Spleen (tissue), 11 donors: ENCODE measurements around the gene PARP14. TPM values are rescaled to one million over a fixed set of nuclear protein-coding genes. Genes with fewer than 3 reads are reported as not detected.
"Not testable (repeated sequence)": the region's sequence is repeated elsewhere in the genome, so short reads cannot be mapped to it uniquely, and the experiment has no call there.

Source experiments
- DNase-seq: peaks from one replicate; pipeline ENCODE4 v3.0.0-alpha.2; 2020
- H3K27ac ChIP-seq, 8 donors: fragments of 200-600 bp; sonication (generic) in 7 of 8; 1 replicate in 4 of 8; 2 replicates in 4 of 8; pipeline versions ENCODE4 v1.5.0 to v1.8.0; 2016 to 2021; ENCODE audit warnings: inconsistent platforms in 4 of 8, mild to moderate bottlenecking in 4 of 8, moderate library complexity in 1 of 8
- H3K27me3 ChIP-seq, 7 donors: fragments of 200-600 bp; sonication (generic) in 6 of 7; replicated peaks in 1 of 7; 1 replicate in 4 of 7; 2 replicates in 3 of 7; pipeline versions ENCODE4 v1.5.0 to v1.8.0; 2016 to 2021; ENCODE audit warnings: inconsistent platforms in 3 of 7, mild to moderate bottlenecking in 1 of 7
- H3K36me3 ChIP-seq, 6 donors: fragments of 200-600 bp; sonication (generic) in 5 of 6; 1 replicate in 4 of 6; 2 replicates in 2 of 6; pipeline versions ENCODE4 v1.5.0 to v1.8.0; 2016 to 2021; ENCODE audit warnings: inconsistent platforms in 2 of 6
- H3K4me1 ChIP-seq, 6 donors: fragments of 200-600 bp; sonication (generic) in 5 of 6; 1 replicate in 3 of 6; 2 replicates in 3 of 6; pipeline versions ENCODE4 v1.5.0 to v1.8.0; 2016 to 2021; ENCODE audit warnings: inconsistent platforms in 3 of 6
- H3K4me3 ChIP-seq, 8 donors: fragments of 200-600 bp; sonication (generic) in 7 of 8; 1 replicate in 4 of 8; 2 replicates in 4 of 8; pipeline versions ENCODE4 v1.5.0 to v1.8.0; 2016 to 2021; ENCODE audit warnings: inconsistent platforms in 4 of 8, mild to moderate bottlenecking in 4 of 8, moderate library complexity in 2 of 8
- H3K9me3 ChIP-seq, 8 donors: fragments of 200-600 bp; sonication (generic) in 7 of 8; 1 replicate in 4 of 8; 2 replicates in 4 of 8; pipeline versions ENCODE4 v1.5.0 to v1.8.0; 2016 to 2021; ENCODE audit warnings: inconsistent platforms in 4 of 8
- CTCF ChIP-seq, 11 experiments: fragments of 200-600 bp in 7 of 11; fragments of 450-650 bp in 4 of 11; sonication (generic) in 4 of 11; IDR thresholded peaks in 8 of 11; conservative IDR thresholded peaks in 3 of 11; 1 replicate in 7 of 11; 2 replicates in 4 of 11; pipeline versions ENCODE4 v1.4.0 to v1.8.0; 2016 to 2021; ENCODE audit warnings: antibody characterized with exemption in 11 of 11, inconsistent platforms in 4 of 11, mild to moderate bottlenecking in 1 of 11
- POLR2A ChIP-seq, 3 donors: fragments of 450-650 bp; IDR thresholded peaks; one replicate each; pipeline ENCODE4 v1.5.1; 2017; ENCODE audit warnings: antibody characterized with exemption in 3 of 3, mild to moderate bottlenecking in 1 of 3
- POLR2AphosphoS5 ChIP-seq, 3 donors: sonication (generic); formaldehyde crosslinking; IDR thresholded peaks; one replicate each; pipeline ENCODE4 v1.5.1; 2017; ENCODE audit warnings: antibody characterized with exemption in 3 of 3
- WGBS, 5 donors: extraction: QIAGEN DNeasy Blood & Tissue Kit in 3 of 5; methylation state at CpG; one replicate each; pipeline versions ENCODE4 v1.1.5 to v1.1.7; 2013 to 2018; 5-methylcytosine and 5-hydroxymethylcytosine counted together
- intact Hi-C: fragments of 100-400 bp; cut with DNase I; formaldehyde crosslinking; loops from one replicate; pipeline ENCODE4 v1.15.0; 2023; ENCODE audit warnings: low total_unique reads
- polyA plus RNA-seq, 3 donors: library from polyadenylated mRNA; stranded (reverse); fragments of 200-250 nt; gene quantifications; one replicate each; pipeline ENCODE4 v1.2.1, GENCODE V29; 2013
- total RNA-seq, 7 donors: library from RNA; depleted of rRNA in 3 of 7; stranded (reverse); fragments of >200 nt in 3 of 7; fragmentation: NEBNext Ultra II Directional in 4 of 7; extraction: Animal tissue kit (Norgen Biotek cat#: 25700) in 4 of 7; gene quantifications; one replicate each; pipeline versions ENCODE4 v1.1.0 to v1.2.1, GENCODE V29; 2016 to 2021
- donor health status: healthy with polysubstance abuse.
- donor health status: DM: no; HTN: no; CAD: no; lungs with moderate emphysema.
- donor health status: DM: no; HTN: no; CAD: no.
- donor health status: Bipolar disorder and iron deficiency.
- donor health status: healthy.
- donor health status: DM: no; HTN: no; CAD: no.
- donor health status: DM: yes; HTN: yes; CAD: no.

PARP14 gene
- total and polyA plus RNA-seq, 10 donors: 17.4 to 187 (median 153) TPM

- WGBS, 5 donors: 92 to 97% (median 95%) methylated on average over 4 of the region's 4 CpGs
- no peak for TF ChIP-seq POLR2A (IDR thresholded peaks at IDR 0.05)
- no peak for TF ChIP-seq CTCF (IDR thresholded peaks at IDR 0.05 in 8 of 11, conservative IDR thresholded peaks at IDR 0.05 in 3 of 11)
Measured at GRCh38 chr3:122745369-122746021, 64.9 kb downstream of the PARP14 start.

GRCh38 chr3:122747295-122747694 is 66.7 kb downstream of the PARP14 start:
- intact Hi-C loops, H3K27ac ChIP-seq, H3K4me3 ChIP-seq, DNase-seq, H3K27me3 ChIP-seq, H3K9me3 ChIP-seq, H3K4me1 ChIP-seq: not testable (repeated sequence)
- H3K36me3 ChIP-seq: peaks cover 0 to 82% (median 12%) of the 10 kb centered on the region in 6 donors
- WGBS, 5 donors: 94 to 100% (median 97%) methylated on average over 8 to 30 of the region's 35 CpGs; no CpG with 5 or more reads in 1 of the 5 donors

More at GRCh38 chr3:122745369-122746021, 64.9 kb downstream of the PARP14 start:
- Histone ChIP-seq H3K27ac (no peak overlapping the region), H3K27me3 (no peaks in the 10 kb centered on the region), H3K9me3 (peaks cover 0 to 9% (median 0%) of the 10 kb centered on the region in 8 donors), H3K4me3 (no peak overlapping the region), H3K4me1 (no peaks in the 10 kb centered on the region), H3K36me3 (peaks cover 0 to 82% (median 12%) of the 10 kb centered on the region in 6 donors)
- intact Hi-C loops: no loop called here
- no peak for DNase-seq

- Histone ChIP-seq H3K4me3 (no peak overlapping the region), H3K4me1 (no peaks in the 10 kb centered on the region), H3K9me3 (no peaks in the 10 kb centered on the region), H3K27ac (peak overlapping the region in 2 of 8 donors; percentile 5 to 24), H3K27me3 (no peaks in the 10 kb centered on the region), H3K36me3 (peaks cover 0 to 82% (median 14%) of the 10 kb centered on the region in 6 donors)
- intact Hi-C loops: no loop called here
- TF ChIP-seq POLR2AphosphoS5 (IDR thresholded peaks at IDR 0.05): no peak
- no peak for TF ChIP-seq CTCF (IDR thresholded peaks at IDR 0.05 in 8 of 11, conservative IDR thresholded peaks at IDR 0.05 in 3 of 11)
- no peak for TF ChIP-seq POLR2A (IDR thresholded peaks at IDR 0.05)
- DNase-seq: no peak
- WGBS, 5 donors: 78 to 90% (median 88%) methylated on average over 1 of the region's 1 CpG
Measured at GRCh38 chr3:122748347-122748746, 67.7 kb downstream of the PARP14 start.

- intact Hi-C loops: no loop called here
- WGBS, 5 donors: 75 to 91% (median 77%) methylated on average over 5 of the region's 5 CpGs
- H3K36me3 ChIP-seq: peaks cover 2 to 96% (median 22%) of the 10 kb centered on the region in 6 donors
- H3K9me3 ChIP-seq: no peaks in the 10 kb centered on the region
- peak overlapping the region in 1 of 8 donors; percentile 37 for H3K27ac ChIP-seq
- TF ChIP-seq CTCF (IDR thresholded peaks at IDR 0.05 in 8 of 11, conservative IDR thresholded peaks at IDR 0.05 in 3 of 11): peak; percentile 31 to 83 (median 66)
- no peak for TF ChIP-seq POLR2A (IDR thresholded peaks at IDR 0.05)
- TF ChIP-seq POLR2AphosphoS5 (IDR thresholded peaks at IDR 0.05): peak in 1 of 3 donors; percentile 60
- peaks cover 0 to 38% (median 3%) of the 10 kb centered on the region in 6 donors for H3K4me1 ChIP-seq
- no peak for DNase-seq
- H3K27me3 ChIP-seq: no peaks in the 10 kb centered on the region
- H3K4me3 ChIP-seq: no peak overlapping the region
Measured at GRCh38 chr3:122754929-122755328, 74.3 kb downstream of the PARP14 start.
